ENCODE results near the gene OR7C1. TPM values are rescaled to one million over a fixed set of nuclear protein-coding genes. Genes with fewer than 3 reads are reported as not detected.

The OR7C1 gene
- total RNA-seq, 2 donors from 2014 or later, result not detected

Other genes starting within 250 kb of the OR7C1 start
- under 1 TPM in 1 of 2 donors, not detected in 1; 0.15 TPM for gene ADGRE3, start 160.3 kb downstream of the OR7C1 start, total RNA-seq
- 10 to 100 TPM; 17.6 to 22.7 TPM for gene ZNF333, start 145.1 kb downstream of the OR7C1 start, total RNA-seq
- gene ADGRE2, start 56.6 kb downstream of the OR7C1 start, total RNA-seq, result 10 to 100 TPM in 1 of 2 donors, 1 to 10 TPM in 1; 5.3 to 20.6 TPM
- gene OR7A5, start within 50 bp of the OR7C1 start, total RNA-seq, result not detected
- gene OR7A10, start 13.7 kb upstream of the OR7C1 start, total RNA-seq, result not detected
- not detected for gene OR7A17, start 50.9 kb upstream of the OR7C1 start, total RNA-seq
- not detected for gene OR7C2, start 106.3 kb upstream of the OR7C1 start, total RNA-seq
- not detected for gene SLC1A6, start 144.7 kb upstream of the OR7C1 start, total RNA-seq
- gene CASP14, start 214.3 kb upstream of the OR7C1 start, total RNA-seq, result not detected
- gene OR1I1, start 247.0 kb upstream of the OR7C1 start, total RNA-seq, result not detected